ENCODE measurements around the gene HTR5A. TPM values are rescaled to one million over a fixed set of nuclear protein-coding genes. Genes with fewer than 3 reads are reported as not detected.

HTR5A gene
- total and polyA plus RNA-seq, 10 of the 15 experiments (the other 5 are each of a cell fraction or from before 2014, with no cell fraction given), result not detected

DNA sequence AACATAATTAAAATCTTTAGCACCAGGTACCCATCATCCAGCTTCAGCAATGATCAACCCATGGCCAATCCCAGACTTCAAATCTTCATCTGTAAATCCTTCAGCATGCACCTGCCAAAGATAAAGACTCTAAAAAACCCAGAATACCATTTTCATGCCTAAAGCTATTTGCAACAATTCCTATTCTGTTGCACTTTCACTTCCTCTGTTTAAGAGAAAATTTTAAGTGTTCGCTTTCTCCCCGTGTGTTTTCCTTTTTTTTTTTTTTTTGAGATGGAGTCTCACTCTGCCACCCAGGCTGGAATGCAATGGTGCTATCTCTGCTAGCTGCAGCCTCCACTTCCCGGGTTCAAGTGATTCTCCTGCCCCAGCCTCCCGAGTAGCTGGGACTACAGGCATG is 31.8 kb upstream of the HTR5A start:
- no peaks in the 10 kb centered on the region for H3K79me2 ChIP-seq (ENCODE audit: control insufficient read depth, insufficient read depth, low read length)
- DNase-seq (ENCODE audit: low read depth, low spot score), result no peak
- BruUV-seq (replicated peaks), result no TSS peak
- ChIA-PET SMC1A (ENCODE audit: uncharacterized antibody, unreplicated experiment) (interaction anchor here (0.6 kb wide), 1 partner anchor 12 kb away, joined by 3 read pairs; no protein-coding TSS in a partner anchor), POLR2A (no interaction called here), RAD21 (ENCODE audit: unreplicated experiment) (no interaction called here), CTCF (no interaction called here)
- in situ Hi-C loops (cut with MboI), result no loop called here
- peak; percentile 46; the same call in 1 of the 2 replicates for TF ChIP-seq SPI1 (IDR thresholded peaks at IDR 0.05; ENCODE audit: borderline replicate concordance, insufficient read depth, low read depth, low read length)
- TF ChIP-seq FOS (IDR thresholded peaks at IDR 0.05; ENCODE audit: borderline replicate concordance, extremely low read depth, insufficient read length), result no peak
- no peaks in the 10 kb centered on the region for H3K4me1 ChIP-seq (ENCODE audit: control insufficient read depth, insufficient read depth, low read length)
- H3K27ac ChIP-seq (ENCODE audit: control insufficient read depth, insufficient read depth), result no peak overlapping the region
- H2AFZ ChIP-seq (ENCODE audit: control insufficient read depth, low read depth, low read length), result no peak overlapping the region
- no peak overlapping the region for H3K9ac ChIP-seq (ENCODE audit: control insufficient read depth, insufficient read depth, low read length)
- no peak for ATAC-seq
- no peaks in the 10 kb centered on the region for H3K36me3 ChIP-seq (ENCODE audit: control insufficient read depth in 2 of 2, insufficient read depth in 2 of 2, low read length in 1 of 2)
- no peak overlapping the region for H3K4me2 ChIP-seq (ENCODE audit: control insufficient read depth, insufficient read depth)
- H3K4me3 ChIP-seq, result no peak overlapping the region
- H4K20me1 ChIP-seq (ENCODE audit: control insufficient read depth, insufficient read depth), result no peaks in the 10 kb centered on the region
- H3K9me3 ChIP-seq (replicated peaks; ENCODE audit: control insufficient read depth, insufficient read depth, low read length), result no peaks in the 10 kb centered on the region; the same call in 2 of the 3 replicates
- WGBS (ENCODE audit: insufficient coverage, insufficient replicate concordance, low lambda C conversion rate, missing lambda C conversion rate), result 14% methylated on average over 4 of the region's 4 CpGs
- intact Hi-C loops (cut with micrococcal nuclease; ENCODE audit: unreplicated experiment), result no loop called here
- no peak for FAIRE-seq
- H3K27me3 ChIP-seq (replicated peaks in 1 of 2; ENCODE audit: control insufficient read depth in 2 of 2, insufficient read depth in 2 of 2, low read length in 1 of 2), result no peaks in the 10 kb centered on the region

DNA sequence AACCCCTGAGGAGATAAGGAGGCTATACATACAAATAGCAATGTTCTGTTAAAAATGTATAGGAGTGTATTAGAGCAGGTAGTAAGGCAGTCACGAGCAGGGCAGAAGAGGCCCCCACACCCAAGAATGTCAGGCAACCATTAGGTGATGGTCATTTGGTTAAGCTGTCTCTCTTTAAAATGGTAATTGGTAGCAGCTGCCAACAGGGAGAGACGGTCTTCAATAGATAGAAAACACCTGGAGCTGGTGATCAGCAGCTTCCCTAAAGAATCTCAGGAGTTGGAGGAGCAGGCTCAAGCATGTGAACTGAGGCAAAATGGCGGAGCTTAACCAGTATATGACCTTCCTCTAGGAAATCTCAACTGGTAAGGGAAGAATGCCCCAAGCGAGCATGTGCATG is 26.4 kb upstream of the HTR5A start:
- Histone ChIP-seq H4K20me1 (ENCODE audit: control insufficient read depth, insufficient read depth) (no peaks in the 10 kb centered on the region), H3K36me3 (ENCODE audit: control insufficient read depth in 2 of 2, insufficient read depth in 2 of 2, low read length in 1 of 2) (no peaks in the 10 kb centered on the region), H2AFZ (ENCODE audit: control insufficient read depth, low read depth, low read length) (no peak overlapping the region), H3K27ac (ENCODE audit: control insufficient read depth, insufficient read depth) (no peak overlapping the region), H3K9me3 (replicated peaks; ENCODE audit: control insufficient read depth, insufficient read depth, low read length) (no peaks in the 10 kb centered on the region), H3K4me3 (no peak overlapping the region), H3K4me1 (ENCODE audit: control insufficient read depth, insufficient read depth, low read length) (no peaks in the 10 kb centered on the region), H3K9ac (ENCODE audit: control insufficient read depth, insufficient read depth, low read length) (no peak overlapping the region), H3K27me3 (replicated peaks in 1 of 2; ENCODE audit: control insufficient read depth in 2 of 2, insufficient read depth in 2 of 2, low read length in 1 of 2) (no peaks in the 10 kb centered on the region; a peak in 1 of 4 replicates), H3K4me2 (ENCODE audit: control insufficient read depth, insufficient read depth) (no peak overlapping the region), H3K79me2 (ENCODE audit: control insufficient read depth, insufficient read depth, low read length) (no peaks in the 10 kb centered on the region)
- ChIA-PET SMC1A (ENCODE audit: uncharacterized antibody, unreplicated experiment) (no interaction called here), CTCF (no interaction called here), POLR2A (no interaction called here), RAD21 (ENCODE audit: unreplicated experiment) (no interaction called here)
- BruUV-seq (replicated peaks), result no TSS peak
- WGBS (ENCODE audit: insufficient coverage, insufficient replicate concordance, low lambda C conversion rate, missing lambda C conversion rate), result 20% methylated on average over 4 of the region's 4 CpGs
- in situ Hi-C loops (cut with MboI) (no loop called here), intact Hi-C loops (cut with micrococcal nuclease; ENCODE audit: unreplicated experiment) (no loop called here)
- DNase-seq (ENCODE audit: low read depth, low spot score), result no peak
- FAIRE-seq, result no peak
- TF ChIP-seq TARDBP (IDR thresholded peaks at IDR 0.05; ENCODE audit: borderline replicate concordance), result no peak
- TF ChIP-seq PML (IDR thresholded peaks at IDR 0.05; ENCODE audit: low read length), result no peak
- no peak for TF ChIP-seq SMARCA5 (IDR thresholded peaks at IDR 0.05)
- no peak for TF ChIP-seq NFYA (IDR thresholded peaks at IDR 0.05; ENCODE audit: borderline replicate concordance, low read depth, low read length)
- TF ChIP-seq, protein P1, sequence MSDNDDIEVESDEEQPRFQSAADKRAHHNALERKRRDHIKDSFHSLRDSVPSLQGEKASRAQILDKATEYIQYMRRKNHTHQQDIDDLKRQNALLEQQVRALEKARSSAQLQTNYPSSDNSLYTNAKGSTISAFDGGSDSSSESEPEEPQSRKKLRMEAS (IDR thresholded peaks at IDR 0.05; ENCODE audit: low read depth, low read length), result no peak
- no peak for TF ChIP-seq EGR1 (IDR thresholded peaks at IDR 0.05; ENCODE audit: borderline replicate concordance in 1 of 2, low read depth in 2 of 2, low read length in 2 of 2)
- TF ChIP-seq KDM1A (IDR thresholded peaks at IDR 0.05; ENCODE audit: borderline replicate concordance), result no peak
- no peak for TF ChIP-seq IRF4 (IDR thresholded peaks at IDR 0.05; ENCODE audit: low read depth, low read length)
- no peak for TF ChIP-seq POU2F2 (IDR thresholded peaks at IDR 0.05; ENCODE audit: borderline replicate concordance, low read depth, low read length)
- no peak for TF ChIP-seq BRCA1 (IDR thresholded peaks at IDR 0.05; ENCODE audit: low read depth, low read length)
- no peak for TF ChIP-seq PAX5 (IDR thresholded peaks at IDR 0.05; ENCODE audit: borderline replicate concordance, low read depth, low read length)
- TF ChIP-seq, protein P2, sequence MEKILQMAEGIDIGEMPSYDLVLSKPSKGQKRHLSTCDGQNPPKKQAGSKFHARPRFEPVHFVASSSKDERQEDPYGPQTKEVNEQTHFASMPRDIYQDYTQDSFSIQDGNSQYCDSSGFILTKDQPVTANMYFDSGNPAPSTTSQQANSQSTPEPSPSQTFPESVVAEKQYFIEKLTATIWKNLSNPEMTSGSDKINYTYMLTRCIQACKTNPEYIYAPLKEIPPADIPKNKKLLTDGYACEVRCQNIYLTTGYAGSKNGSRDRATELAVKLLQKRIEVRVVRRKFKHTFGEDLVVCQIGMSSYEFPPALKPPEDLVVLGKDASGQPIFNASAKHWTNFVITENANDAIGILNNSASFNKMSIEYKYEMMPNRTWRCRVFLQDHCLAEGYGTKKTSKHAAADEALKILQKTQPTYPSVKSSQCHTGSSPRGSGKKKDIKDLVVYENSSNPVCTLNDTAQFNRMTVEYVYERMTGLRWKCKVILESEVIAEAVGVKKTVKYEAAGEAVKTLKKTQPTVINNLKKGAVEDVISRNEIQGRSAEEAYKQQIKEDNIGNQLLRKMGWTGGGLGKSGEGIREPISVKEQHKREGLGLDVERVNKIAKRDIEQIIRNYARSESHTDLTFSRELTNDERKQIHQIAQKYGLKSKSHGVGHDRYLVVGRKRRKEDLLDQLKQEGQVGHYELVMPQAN (conservative IDR thresholded peaks at IDR 0.05), result no peak
- no peak for ATAC-seq

All from GM12878 (cell line).